Panc1 (cell line): ENCODE results near the gene ADGRE3. TPM values are rescaled to one million over a fixed set of nuclear protein-coding genes. Genes with fewer than 3 reads are reported as not detected.
"Not testable (repeated sequence)": the region's sequence is repeated elsewhere in the genome, so short reads cannot be mapped to it uniquely, and the experiment has no call there.

Experiments
- ATAC-seq: fragments of 200-7000 bp; cut with Tn5 transposase; 2 replicates; pipeline ENCODE4 v1.9.1; 2020; ENCODE audit warnings: mild to moderate bottlenecking, moderate library complexity
- BruUV-seq: library from RNA; stranded (reverse); fragments of 400-500 nt; replicated peaks from 2 replicates; lab custom pipeline; 2021; lab: Mats Ljungman, UMichigan
- CTCF ChIA-PET: fragments of 300-600 bp; sonication (Branson Sonifier 250); formaldehyde crosslinking; loops from one replicate; lab custom pipeline; 2022; ENCODE audit warnings: antibody characterized with exemption; lab: Charles Lee
- POLR2A ChIA-PET: fragments of 300-600 bp; sonication (Branson Sonifier 250); formaldehyde crosslinking; loops from one replicate; lab custom pipeline; 2022; ENCODE audit warnings: antibody characterized with exemption; lab: Charles Lee
- DNase-seq: peaks from one replicate; pipeline ENCODE4 v3.0.0-alpha.2; 2010; ENCODE audit warnings: low read depth, low spot score
- H3K27ac ChIP-seq: 2 replicates; pipeline ENCODE4 v1.5.1; 2011; ENCODE audit warnings: mild to moderate bottlenecking, low read length, inconsistent platforms
- H3K27me3 ChIP-seq: fragments of 200-500 bp; sonication (Bioruptor generic); 2 replicates; pipeline ENCODE4 v1.6.0; 2014; ENCODE audit warnings: low read length, inconsistent platforms; ENCODE audit not compliant: control insufficient read depth, insufficient read depth
- H3K36me3 ChIP-seq: fragments of 200-500 bp; sonication (Bioruptor generic); 2 replicates; pipeline ENCODE4 v1.5.1; 2014; ENCODE audit warnings: inconsistent platforms, mild to moderate bottlenecking, low read length, moderate library complexity; ENCODE audit not compliant: control insufficient read depth, insufficient read depth
- H3K4me1 ChIP-seq: 2 replicates; pipeline ENCODE4 v1.5.1; 2011; ENCODE audit warnings: inconsistent platforms, mild to moderate bottlenecking, low read length, moderate library complexity; ENCODE audit not compliant: control insufficient read depth, insufficient read depth
- H3K4me3 ChIP-seq, 2 experiments: 2 replicates each; pipeline ENCODE4 v1.5.1; 2011 to 2012; ENCODE audit warnings: low read depth in 2 of 2, low read length in 2 of 2, mild to moderate bottlenecking in 2 of 2, inconsistent platforms in 1 of 2, moderate library complexity in 1 of 2
- H3K9me3 ChIP-seq: fragments of 200-500 bp; sonication (Bioruptor generic); 2 replicates; pipeline ENCODE4 v1.5.1; 2014; ENCODE audit warnings: low read depth, mild to moderate bottlenecking, inconsistent platforms, low read length, moderate library complexity; ENCODE audit not compliant: control insufficient read depth, insufficient read depth
- POLR2AphosphoS5 ChIP-seq: IDR thresholded peaks from 2 replicates; pipeline ENCODE4 v1.6.1; 2012; ENCODE audit warnings: mild to moderate bottlenecking, low read depth, low read length, moderate library complexity
- SIN3A ChIP-seq: IDR thresholded peaks from 2 replicates; pipeline ENCODE4 v1.6.1; 2012; ENCODE audit warnings: low read depth, mild to moderate bottlenecking, low read length, moderate library complexity, borderline replicate concordance; ENCODE audit not compliant: insufficient read depth
- TCF7L2 ChIP-seq: IDR thresholded peaks from 2 replicates; pipeline ENCODE4 v1.6.1; 2011; ENCODE audit warnings: mild to moderate bottlenecking, low read depth, low read length, inconsistent platforms
- in situ Hi-C: cut with HindIII; loops from 2 replicates; pipeline ENCODE4 v1.10.0; 2016; ENCODE audit warnings: low sequenced_read_pairs, low pct_unique_long_range_greater_than_20kb
- intact Hi-C: fragments of 100-400 bp; cut with micrococcal nuclease; formaldehyde crosslinking; loops from one replicate; pipeline ENCODE4 v1.10.0; 2022; ENCODE audit not compliant: unreplicated experiment
- total RNA-seq: library from RNA; stranded (reverse); gene quantifications from one replicate; pipeline ENCODE4 v1.2.1, GENCODE V29; 2021; ENCODE audit not compliant: unreplicated experiment
- TF ChIP-seq, protein P1 (sequence below), 2 experiments: IDR thresholded peaks; 2 replicates each; pipeline ENCODE4 v1.6.1; 2011 to 2012; ENCODE audit warnings: low read depth in 2 of 2, control low read depth in 1 of 2, low read length in 1 of 2, mild to moderate bottlenecking in 1 of 2, moderate library complexity in 1 of 2; ENCODE audit not compliant: insufficient read depth in 1 of 2
- TF ChIP-seq, protein P2 (sequence below): fragments of 450-650 bp; IDR thresholded peaks from 2 replicates; pipeline ENCODE4 v1.5.1; 2017; ENCODE audit warnings: mild to moderate bottlenecking

ADGRE3 gene
- total RNA-seq, 1 experiment from 2014 or later = not detected

DNA sequence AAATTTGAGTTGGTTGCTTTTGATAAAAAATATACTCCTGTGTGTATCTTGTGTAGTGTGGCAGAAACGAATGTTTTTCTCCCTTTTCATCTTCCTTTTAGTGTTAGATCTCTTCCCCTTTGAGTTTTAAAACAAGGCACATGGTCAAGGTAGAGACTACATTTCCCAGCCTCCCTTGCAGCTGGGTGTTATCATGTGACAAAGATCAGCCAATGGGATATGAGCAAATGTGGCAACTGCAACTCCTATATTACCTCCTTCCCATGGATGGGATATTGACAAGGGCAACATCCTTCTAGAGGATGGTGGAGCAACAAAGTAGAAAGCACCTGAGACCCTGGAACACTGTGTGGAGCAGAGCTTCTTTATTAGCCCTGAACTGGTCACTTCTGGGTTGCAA lies 42.4 kb downstream of the ADGRE3 start:
- intact Hi-C loops (no loop called here), in situ Hi-C loops (no loop called here)
- H3K36me3 ChIP-seq = no peaks in the 10 kb centered on the region
- CTCF ChIA-PET = interaction anchor here (0.6 kb wide), 1 partner anchor 48 kb away, joined by 4 read pairs; no protein-coding TSS in a partner anchor
- no TSS peak for BruUV-seq
- DNase-seq (no peak), ATAC-seq (peak; percentile 73)
- TF ChIP-seq, protein P1, sequence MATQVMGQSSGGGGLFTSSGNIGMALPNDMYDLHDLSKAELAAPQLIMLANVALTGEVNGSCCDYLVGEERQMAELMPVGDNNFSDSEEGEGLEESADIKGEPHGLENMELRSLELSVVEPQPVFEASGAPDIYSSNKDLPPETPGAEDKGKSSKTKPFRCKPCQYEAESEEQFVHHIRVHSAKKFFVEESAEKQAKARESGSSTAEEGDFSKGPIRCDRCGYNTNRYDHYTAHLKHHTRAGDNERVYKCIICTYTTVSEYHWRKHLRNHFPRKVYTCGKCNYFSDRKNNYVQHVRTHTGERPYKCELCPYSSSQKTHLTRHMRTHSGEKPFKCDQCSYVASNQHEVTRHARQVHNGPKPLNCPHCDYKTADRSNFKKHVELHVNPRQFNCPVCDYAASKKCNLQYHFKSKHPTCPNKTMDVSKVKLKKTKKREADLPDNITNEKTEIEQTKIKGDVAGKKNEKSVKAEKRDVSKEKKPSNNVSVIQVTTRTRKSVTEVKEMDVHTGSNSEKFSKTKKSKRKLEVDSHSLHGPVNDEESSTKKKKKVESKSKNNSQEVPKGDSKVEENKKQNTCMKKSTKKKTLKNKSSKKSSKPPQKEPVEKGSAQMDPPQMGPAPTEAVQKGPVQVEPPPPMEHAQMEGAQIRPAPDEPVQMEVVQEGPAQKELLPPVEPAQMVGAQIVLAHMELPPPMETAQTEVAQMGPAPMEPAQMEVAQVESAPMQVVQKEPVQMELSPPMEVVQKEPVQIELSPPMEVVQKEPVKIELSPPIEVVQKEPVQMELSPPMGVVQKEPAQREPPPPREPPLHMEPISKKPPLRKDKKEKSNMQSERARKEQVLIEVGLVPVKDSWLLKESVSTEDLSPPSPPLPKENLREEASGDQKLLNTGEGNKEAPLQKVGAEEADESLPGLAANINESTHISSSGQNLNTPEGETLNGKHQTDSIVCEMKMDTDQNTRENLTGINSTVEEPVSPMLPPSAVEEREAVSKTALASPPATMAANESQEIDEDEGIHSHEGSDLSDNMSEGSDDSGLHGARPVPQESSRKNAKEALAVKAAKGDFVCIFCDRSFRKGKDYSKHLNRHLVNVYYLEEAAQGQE (IDR thresholded peaks at IDR 0.05; ENCODE audit: insufficient read depth in 1 of 2, low read depth in 2 of 2, low read length in 1 of 2) = no peak
- TF ChIP-seq, protein P2, sequence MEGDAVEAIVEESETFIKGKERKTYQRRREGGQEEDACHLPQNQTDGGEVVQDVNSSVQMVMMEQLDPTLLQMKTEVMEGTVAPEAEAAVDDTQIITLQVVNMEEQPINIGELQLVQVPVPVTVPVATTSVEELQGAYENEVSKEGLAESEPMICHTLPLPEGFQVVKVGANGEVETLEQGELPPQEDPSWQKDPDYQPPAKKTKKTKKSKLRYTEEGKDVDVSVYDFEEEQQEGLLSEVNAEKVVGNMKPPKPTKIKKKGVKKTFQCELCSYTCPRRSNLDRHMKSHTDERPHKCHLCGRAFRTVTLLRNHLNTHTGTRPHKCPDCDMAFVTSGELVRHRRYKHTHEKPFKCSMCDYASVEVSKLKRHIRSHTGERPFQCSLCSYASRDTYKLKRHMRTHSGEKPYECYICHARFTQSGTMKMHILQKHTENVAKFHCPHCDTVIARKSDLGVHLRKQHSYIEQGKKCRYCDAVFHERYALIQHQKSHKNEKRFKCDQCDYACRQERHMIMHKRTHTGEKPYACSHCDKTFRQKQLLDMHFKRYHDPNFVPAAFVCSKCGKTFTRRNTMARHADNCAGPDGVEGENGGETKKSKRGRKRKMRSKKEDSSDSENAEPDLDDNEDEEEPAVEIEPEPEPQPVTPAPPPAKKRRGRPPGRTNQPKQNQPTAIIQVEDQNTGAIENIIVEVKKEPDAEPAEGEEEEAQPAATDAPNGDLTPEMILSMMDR = no peak
- TF ChIP-seq SIN3A = no peak
- TF ChIP-seq POLR2AphosphoS5 = no peak
- no peak for TF ChIP-seq TCF7L2
- no peak overlapping the region for H3K4me3 ChIP-seq
- H3K27me3 ChIP-seq = no peaks in the 10 kb centered on the region
- POLR2A ChIA-PET = no interaction called here
- H3K4me1 ChIP-seq = no peaks in the 10 kb centered on the region
- H3K27ac ChIP-seq = no peak overlapping the region
- no peaks in the 10 kb centered on the region for H3K9me3 ChIP-seq

DNA sequence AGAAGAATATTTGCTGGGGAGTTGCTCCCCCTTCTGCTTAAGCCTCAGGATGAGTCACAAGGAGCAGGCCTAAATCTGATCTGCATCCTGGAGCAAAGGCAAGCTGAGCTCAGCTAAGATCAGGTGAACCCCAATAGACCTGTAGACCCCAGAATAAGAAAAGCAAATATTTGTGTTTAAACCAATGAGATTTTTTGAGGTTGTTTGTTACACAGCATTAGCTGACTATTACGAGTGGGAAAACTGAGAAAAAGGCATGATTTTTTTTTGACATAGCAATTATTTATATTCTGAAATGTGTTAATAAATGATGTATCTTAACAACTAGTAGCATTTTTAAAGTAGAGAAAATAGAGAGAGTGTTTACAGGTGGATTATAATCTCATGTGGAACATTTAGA lies 45.1 kb downstream of the ADGRE3 start:
- H3K4me3 ChIP-seq = no peak overlapping the region
- in situ Hi-C loops = no loop called here
- CTCF ChIA-PET = no interaction called here

DNA sequence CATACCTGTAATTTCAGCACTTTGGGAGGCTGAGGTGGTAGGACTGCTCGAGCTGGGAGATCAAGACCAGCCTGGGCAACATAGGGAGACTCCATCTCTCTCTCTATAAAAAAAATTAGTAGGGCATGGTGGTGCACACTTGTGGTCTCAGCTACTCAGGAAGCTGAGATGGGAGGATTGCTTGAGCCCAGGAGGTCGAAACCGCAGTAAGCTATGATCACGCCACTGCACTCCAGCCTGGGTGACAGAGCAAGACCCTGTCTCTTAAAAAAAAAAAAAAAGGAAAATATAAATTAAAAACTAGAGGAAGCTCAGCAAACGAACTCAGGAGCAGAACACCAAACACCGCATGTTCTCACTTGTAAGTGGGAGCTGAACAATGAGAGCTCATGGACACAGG lies 50.2 kb downstream of the ADGRE3 start:
- H3K4me3 ChIP-seq, POLR2A ChIA-PET, H3K4me1 ChIP-seq, ATAC-seq, H3K9me3 ChIP-seq, BruUV-seq, H3K27ac ChIP-seq, H3K36me3 ChIP-seq, H3K27me3 ChIP-seq, DNase-seq, in situ Hi-C loops, intact Hi-C loops: not testable (repeated sequence)
- CTCF ChIA-PET = interaction anchor here (0.6 kb wide), 1 partner anchor 9 kb away, joined by 5 read pairs; no protein-coding TSS in a partner anchor

More for the DNA sequence above, 45.1 kb downstream of the ADGRE3 start:
- BruUV-seq = no TSS peak
- Histone ChIP-seq H3K4me1 (no peaks in the 10 kb centered on the region), H3K9me3 (no peaks in the 10 kb centered on the region), H3K36me3 (no peaks in the 10 kb centered on the region), H3K27ac (no peak overlapping the region), H3K27me3 (no peaks in the 10 kb centered on the region)
- POLR2A ChIA-PET = no interaction called here
- no peak for TF ChIP-seq TCF7L2
- TF ChIP-seq, protein P2 = no peak
- TF ChIP-seq, protein P1 (IDR thresholded peaks at IDR 0.05; ENCODE audit: insufficient read depth in 1 of 2, low read depth in 2 of 2, low read length in 1 of 2) = no peak
- intact Hi-C loops = no loop called here
- no peak for ATAC-seq
- no peak for DNase-seq
